ENCODE data around the gene AFF3. TPM values are rescaled to one million over a fixed set of nuclear protein-coding genes. Genes with fewer than 3 reads are reported as not detected.

AFF3 gene
- total RNA-seq, 1 experiment from 2014 or later = 0.22 TPM

GRCh38 chr2:100040906-100041305 lies 101.5 kb downstream of the AFF3 start:
- Histone ChIP-seq H2AFZ (ENCODE audit: low read length) (no peak overlapping the region), H2BK120ac (ENCODE audit: low read depth, low read length, poor library complexity, severe bottlenecking) (no peak overlapping the region), H3K23me2 (ENCODE audit: insufficient read length, low read depth, low read length, poor library complexity, severe bottlenecking) (no peaks in the 10 kb centered on the region), H3K4me2 (ENCODE audit: insufficient read depth, insufficient read length, low read length) (no peak overlapping the region), H3K4me1 (ENCODE audit: insufficient read depth, low read length) (no peaks in the 10 kb centered on the region), H4K5ac (ENCODE audit: insufficient read length, low read depth, low read length) (no peak overlapping the region), H2BK5ac (ENCODE audit: insufficient read length, low read length) (no peak overlapping the region), H3K9ac (ENCODE audit: extremely low read depth, insufficient read length, low read length) (no peak overlapping the region), H4K8ac (replicated peaks; ENCODE audit: insufficient read length, low read depth, low read length) (no peak overlapping the region), H3K4ac (ENCODE audit: low read depth, low read length) (no peak overlapping the region), H2BK20ac (ENCODE audit: low read depth, low read length, poor library complexity, severe bottlenecking) (no peak overlapping the region), H2AK5ac (ENCODE audit: insufficient read length, low read length) (no peak overlapping the region), H3K79me2 (ENCODE audit: insufficient read depth, low read length) (no peaks in the 10 kb centered on the region), H4K20me1 (ENCODE audit: control insufficient read depth, insufficient read depth, insufficient read length) (no peaks in the 10 kb centered on the region), H2BK15ac (ENCODE audit: low read depth, low read length) (no peak overlapping the region), H3K56ac (ENCODE audit: insufficient read length, low read depth, low read length) (no peak overlapping the region), H3K9me3 (ENCODE audit: control insufficient read depth, low read depth, low read length) (no peaks in the 10 kb centered on the region), H3T11ph (ENCODE audit: low read length) (no peak overlapping the region), H3K23ac (ENCODE audit: insufficient read length, low read depth, low read length) (no peak overlapping the region), H3K18ac (ENCODE audit: insufficient read length, low read depth, low read length) (no peak overlapping the region), H4K91ac (ENCODE audit: insufficient read length, low read depth, low read length) (no peak overlapping the region), H3K14ac (ENCODE audit: insufficient read depth, low read length) (no peak overlapping the region), H3K79me1 (ENCODE audit: insufficient read depth, low read depth, low read length, poor library complexity, severe bottlenecking) (no peaks in the 10 kb centered on the region), H2BK12ac (ENCODE audit: insufficient read length, low read depth, low read length) (no peak overlapping the region), H3K27me3 (ENCODE audit: insufficient read depth, low read length) (no peaks in the 10 kb centered on the region), H3K27ac (ENCODE audit: insufficient read length, low read depth, low read length) (no peak overlapping the region)
- Mint-ChIP-seq H3K4me3 (no peak overlapping the region), H3K9me3 (no peaks in the 10 kb centered on the region), H3K4me1 (peaks cover 11 to 19% of the 10 kb centered on the region in 2 experiments), H3K36me3 (ENCODE audit: insufficient read depth in 1 of 3, low read depth in 3 of 3) (no peaks in the 10 kb centered on the region; a peak in 1 of 7 replicates), H3K27me3 (ENCODE audit: low read depth) (peaks cover 19% of the 10 kb centered on the region), H3K27ac (no peak overlapping the region)
- no CpG with 5 or more reads among the region's 1 CpG for WGBS (ENCODE audit: extremely low coverage, insufficient read length, low lambda C conversion rate)
- no peak for TF ChIP-seq CTCF (conservative IDR thresholded peaks at IDR 0.05)
- no peak for DNase-seq
